ENCODE data around the gene CLEC2B.

CLEC2B gene

DNA sequence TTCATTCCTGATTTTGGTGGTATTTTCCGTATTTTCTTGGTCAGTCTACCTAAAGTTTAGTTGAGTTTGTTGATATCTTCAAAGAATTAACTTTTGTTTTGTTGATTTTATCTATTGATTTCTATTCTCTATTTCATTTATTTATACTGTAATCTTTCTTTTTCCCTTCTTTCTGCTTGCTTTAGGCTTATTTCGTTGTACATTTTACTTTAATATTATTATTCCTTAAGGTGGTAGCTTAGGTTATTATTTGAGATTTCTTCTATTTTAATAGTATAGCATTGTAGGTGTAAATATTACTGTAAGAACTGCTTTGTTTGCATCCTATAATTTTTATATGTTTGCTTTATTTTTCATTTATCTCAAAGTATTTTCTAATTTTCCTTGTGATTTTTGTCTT, 63.3 kb downstream of the CLEC2B start:
- DNase-seq: no peak
